ENCODE results near the gene CYP4F2.

DNA sequence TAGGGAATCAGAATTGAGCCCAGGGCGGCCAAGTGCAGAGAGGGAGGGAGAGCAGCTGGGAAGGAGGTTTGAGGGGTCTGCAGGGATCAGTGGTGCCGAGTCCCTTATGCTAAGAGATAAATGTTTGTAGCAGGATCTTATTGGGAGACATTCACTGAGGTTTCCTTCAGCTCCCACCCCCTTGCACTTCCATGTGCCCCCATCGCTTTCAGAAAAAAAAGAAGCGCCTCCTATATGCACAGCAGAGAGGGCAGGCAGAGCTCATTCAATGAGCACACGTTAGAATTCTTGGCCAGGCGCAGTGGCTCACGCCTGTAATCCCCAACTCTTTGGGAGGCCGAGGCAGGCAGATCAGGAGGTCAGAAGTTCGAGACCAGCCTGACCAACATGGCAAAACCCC lies 28.0 kb downstream of the CYP4F2 start:
- TF ChIP-seq EP300 (conservative IDR thresholded peaks at IDR 0.05; ENCODE audit: poor library complexity, severe bottlenecking), result no peak
- TF ChIP-seq SMC3 (conservative IDR thresholded peaks at IDR 0.05; ENCODE audit: poor library complexity), result no peak
- TF ChIP-seq, protein P1, sequence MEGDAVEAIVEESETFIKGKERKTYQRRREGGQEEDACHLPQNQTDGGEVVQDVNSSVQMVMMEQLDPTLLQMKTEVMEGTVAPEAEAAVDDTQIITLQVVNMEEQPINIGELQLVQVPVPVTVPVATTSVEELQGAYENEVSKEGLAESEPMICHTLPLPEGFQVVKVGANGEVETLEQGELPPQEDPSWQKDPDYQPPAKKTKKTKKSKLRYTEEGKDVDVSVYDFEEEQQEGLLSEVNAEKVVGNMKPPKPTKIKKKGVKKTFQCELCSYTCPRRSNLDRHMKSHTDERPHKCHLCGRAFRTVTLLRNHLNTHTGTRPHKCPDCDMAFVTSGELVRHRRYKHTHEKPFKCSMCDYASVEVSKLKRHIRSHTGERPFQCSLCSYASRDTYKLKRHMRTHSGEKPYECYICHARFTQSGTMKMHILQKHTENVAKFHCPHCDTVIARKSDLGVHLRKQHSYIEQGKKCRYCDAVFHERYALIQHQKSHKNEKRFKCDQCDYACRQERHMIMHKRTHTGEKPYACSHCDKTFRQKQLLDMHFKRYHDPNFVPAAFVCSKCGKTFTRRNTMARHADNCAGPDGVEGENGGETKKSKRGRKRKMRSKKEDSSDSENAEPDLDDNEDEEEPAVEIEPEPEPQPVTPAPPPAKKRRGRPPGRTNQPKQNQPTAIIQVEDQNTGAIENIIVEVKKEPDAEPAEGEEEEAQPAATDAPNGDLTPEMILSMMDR (IDR thresholded peaks at IDR 0.05; ENCODE audit: poor library complexity, severe bottlenecking), result no peak
- no peak for TF ChIP-seq TAF1 (IDR thresholded peaks at IDR 0.05; ENCODE audit: low read depth)
- no peak for TF ChIP-seq EZH2 (IDR thresholded peaks at IDR 0.05; ENCODE audit: borderline replicate concordance, insufficient read depth, low read length, poor library complexity, severe bottlenecking)
- TF ChIP-seq, protein P2, sequence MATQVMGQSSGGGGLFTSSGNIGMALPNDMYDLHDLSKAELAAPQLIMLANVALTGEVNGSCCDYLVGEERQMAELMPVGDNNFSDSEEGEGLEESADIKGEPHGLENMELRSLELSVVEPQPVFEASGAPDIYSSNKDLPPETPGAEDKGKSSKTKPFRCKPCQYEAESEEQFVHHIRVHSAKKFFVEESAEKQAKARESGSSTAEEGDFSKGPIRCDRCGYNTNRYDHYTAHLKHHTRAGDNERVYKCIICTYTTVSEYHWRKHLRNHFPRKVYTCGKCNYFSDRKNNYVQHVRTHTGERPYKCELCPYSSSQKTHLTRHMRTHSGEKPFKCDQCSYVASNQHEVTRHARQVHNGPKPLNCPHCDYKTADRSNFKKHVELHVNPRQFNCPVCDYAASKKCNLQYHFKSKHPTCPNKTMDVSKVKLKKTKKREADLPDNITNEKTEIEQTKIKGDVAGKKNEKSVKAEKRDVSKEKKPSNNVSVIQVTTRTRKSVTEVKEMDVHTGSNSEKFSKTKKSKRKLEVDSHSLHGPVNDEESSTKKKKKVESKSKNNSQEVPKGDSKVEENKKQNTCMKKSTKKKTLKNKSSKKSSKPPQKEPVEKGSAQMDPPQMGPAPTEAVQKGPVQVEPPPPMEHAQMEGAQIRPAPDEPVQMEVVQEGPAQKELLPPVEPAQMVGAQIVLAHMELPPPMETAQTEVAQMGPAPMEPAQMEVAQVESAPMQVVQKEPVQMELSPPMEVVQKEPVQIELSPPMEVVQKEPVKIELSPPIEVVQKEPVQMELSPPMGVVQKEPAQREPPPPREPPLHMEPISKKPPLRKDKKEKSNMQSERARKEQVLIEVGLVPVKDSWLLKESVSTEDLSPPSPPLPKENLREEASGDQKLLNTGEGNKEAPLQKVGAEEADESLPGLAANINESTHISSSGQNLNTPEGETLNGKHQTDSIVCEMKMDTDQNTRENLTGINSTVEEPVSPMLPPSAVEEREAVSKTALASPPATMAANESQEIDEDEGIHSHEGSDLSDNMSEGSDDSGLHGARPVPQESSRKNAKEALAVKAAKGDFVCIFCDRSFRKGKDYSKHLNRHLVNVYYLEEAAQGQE (IDR thresholded peaks at IDR 0.05; ENCODE audit: borderline replicate concordance), result no peak

All from neural cell (in vitro differentiated cells).